HepG2 (cell line): Measurements from ENCODE around the gene TMEM233. TPM values are rescaled to one million over a fixed set of nuclear protein-coding genes. Genes with fewer than 3 reads are reported as not detected.

Experiments
- ATAC-seq: fragments of 200-7000 bp; cut with Tn5 transposase; 3 replicates; pipeline ENCODE4 v1.9.1; 2020; ENCODE audit warnings: mild to moderate bottlenecking, moderate library complexity
- BruUV-seq: library from RNA; stranded (reverse); fragments of 400-500 nt; replicated peaks from 2 replicates; lab custom pipeline; 2021; lab: Mats Ljungman, UMichigan
- CTCF ChIA-PET: fragments of 300-600 bp; formaldehyde crosslinking; extraction: SDS; loops from one replicate; lab custom pipeline; 2021; ENCODE audit warnings: low total read pairs, inconsistent platforms, low intra/inter-chr PET ratio; lab: Yijun Ruan, JAX
- POLR2A ChIA-PET: fragments of 350-600 bp; sonication (Branson Sonifier 250); formaldehyde crosslinking; loops from one replicate; lab custom pipeline; 2020; ENCODE audit warnings: antibody characterized with exemption, inconsistent platforms; lab: Yijun Ruan, JAX
- DNase-seq: peaks from one replicate; pipeline ENCODE4 v3.0.0-alpha.2; 2015; ENCODE audit warnings: low spot score
- FAIRE-seq: peaks from 3 replicates; lab custom pipeline; 2011; peaks lifted over from hg19 to GRCh38; lab: Jason Lieb, UNC
- H2AFZ ChIP-seq: one replicate; pipeline ENCODE4 v1.6.1; 2011; ENCODE audit warnings: low read length, inconsistent platforms
- H3K27ac ChIP-seq: fragments of 300-600 bp; 3 replicates; pipeline ENCODE4 v1.8.0; 2011; ENCODE audit warnings: mixed run types, mild to moderate bottlenecking, mixed read lengths, low read length, inconsistent platforms; ENCODE audit not compliant: insufficient read depth; ENCODE audit errors: extremely low read length
- H3K27me3 ChIP-seq, 2 experiments: fragments of 200-600 bp in 1 of 2; 2 replicates in 1 of 2; 3 replicates in 1 of 2; pipeline versions ENCODE4 v1.6.0 to v1.8.0; 2011; ENCODE audit warnings: low read length in 2 of 2, mild to moderate bottlenecking in 2 of 2, moderate library complexity in 2 of 2, inconsistent platforms in 1 of 2; ENCODE audit not compliant: insufficient read depth in 2 of 2, control insufficient read depth in 1 of 2
- H3K36me3 ChIP-seq, 2 experiments: fragments of 200-600 bp in 1 of 2; replicated peaks in 1 of 2; 2 replicates in 1 of 2; 3 replicates in 1 of 2; pipeline versions ENCODE4 v1.5.1 to v1.8.0; 2011; ENCODE audit warnings: low read length in 2 of 2, inconsistent platforms in 1 of 2; ENCODE audit not compliant: insufficient read depth in 2 of 2, control insufficient read depth in 1 of 2
- H3K4me1 ChIP-seq: 2 replicates; pipeline ENCODE4 v1.5.1; 2012; ENCODE audit warnings: low read length, inconsistent platforms; ENCODE audit not compliant: insufficient read depth
- H3K4me2 ChIP-seq: 2 replicates; pipeline ENCODE4 v1.6.0; 2011; ENCODE audit warnings: low read depth, low read length, inconsistent platforms
- H3K4me3 ChIP-seq, 3 experiments: fragments of 200-600 bp in 1 of 3; sonication (generic), shearing (Covaris generic) in 1 of 3; replicated peaks in 1 of 3; 2 replicates each; pipeline ENCODE4 v1.5.1; 2011 to 2016; ENCODE audit warnings: low read length in 3 of 3, inconsistent platforms in 2 of 3, low read depth in 2 of 3, mild to moderate bottlenecking in 2 of 3, control low read depth in 1 of 3, mixed read lengths in 1 of 3; ENCODE audit not compliant: insufficient read depth in 1 of 3
- H3K79me2 ChIP-seq: one replicate; pipeline ENCODE4 v1.6.1; 2011; ENCODE audit warnings: low read length, inconsistent platforms; ENCODE audit not compliant: insufficient read depth
- H3K9ac ChIP-seq: 2 replicates; pipeline ENCODE4 v1.6.0; 2011; ENCODE audit warnings: mild to moderate bottlenecking, low read depth, low read length, inconsistent platforms; ENCODE audit not compliant: insufficient read depth
- H3K9me3 ChIP-seq: 2 replicates; pipeline ENCODE4 v1.5.1; 2012; ENCODE audit warnings: mild to moderate bottlenecking, low read length
- H4K20me1 ChIP-seq: 2 replicates; pipeline ENCODE4 v1.6.0; 2011; ENCODE audit warnings: inconsistent platforms, mild to moderate bottlenecking, low read length, moderate library complexity; ENCODE audit not compliant: insufficient read depth
- ATF2 ChIP-seq: sonication (generic); formaldehyde crosslinking; IDR thresholded peaks from 2 replicates; pipeline ENCODE4 v1.4.0; 2020; ENCODE audit warnings: missing genetic modification reagents
- CC2D1A ChIP-seq: sonication (generic); formaldehyde crosslinking; IDR thresholded peaks from 2 replicates; pipeline ENCODE4 v1.8.1; 2023; ENCODE audit warnings: mild to moderate bottlenecking, missing genetic modification reagents
- CSRNP2 ChIP-seq: sonication (generic); formaldehyde crosslinking; conservative IDR thresholded peaks from 2 replicates; pipeline ENCODE4 v1.8.0; 2022; ENCODE audit warnings: low read depth, missing genetic modification reagents
- GMEB2 ChIP-seq: IDR thresholded peaks from 2 replicates; pipeline ENCODE4 v1.6.1; 2016; ENCODE audit warnings: missing biosample characterization, missing genetic modification reagents, low read depth
- HES4 ChIP-seq: sonication (generic); formaldehyde crosslinking; IDR thresholded peaks from 2 replicates; pipeline ENCODE4 v1.9.0; 2021; ENCODE audit warnings: mild to moderate bottlenecking, missing genetic modification reagents, borderline replicate concordance
- HOXD1 ChIP-seq: sonication (generic); formaldehyde crosslinking; IDR thresholded peaks from 2 replicates; pipeline ENCODE4 v1.5.0; 2020; ENCODE audit warnings: missing genetic modification reagents
- KDM6A ChIP-seq: IDR thresholded peaks from 2 replicates; pipeline ENCODE4 v1.6.1; 2016; ENCODE audit warnings: low read depth
- NCOR1 ChIP-seq: fragments of 200-600 bp; sonication (generic); IDR thresholded peaks from 2 replicates; pipeline ENCODE4 v1.7.0; 2017; ENCODE audit warnings: antibody characterized with exemption, low read length, borderline replicate concordance
- RBFOX2 ChIP-seq: fragments of 200-400 bp; formaldehyde crosslinking; IDR thresholded peaks from 2 replicates; pipeline ENCODE4 v1.6.1; 2017; ENCODE audit warnings: low read depth, mild to moderate bottlenecking, low read length
- SIX1 ChIP-seq: sonication (generic); formaldehyde crosslinking; IDR thresholded peaks from 2 replicates; pipeline ENCODE4 v1.4.0; 2020; ENCODE audit warnings: missing genetic modification reagents, borderline replicate concordance
- TOE1 ChIP-seq: sonication (generic); formaldehyde crosslinking; IDR thresholded peaks from 2 replicates; pipeline ENCODE4 v1.4.0; 2020; ENCODE audit warnings: mild to moderate bottlenecking, missing genetic modification reagents
- ZBTB26 ChIP-seq: IDR thresholded peaks from 2 replicates; pipeline ENCODE4 v1.6.1; 2016; ENCODE audit warnings: missing compliant biosample characterization, missing genetic modification reagents, borderline replicate concordance
- ZMYM2 ChIP-seq: sonication (generic); formaldehyde crosslinking; IDR thresholded peaks from 2 replicates; pipeline ENCODE4 v1.8.0; 2022; ENCODE audit warnings: mild to moderate bottlenecking, missing genetic modification reagents
- ZNF775 ChIP-seq: sonication (generic); formaldehyde crosslinking; IDR thresholded peaks from 2 replicates; pipeline ENCODE4 v1.4.0; 2020; ENCODE audit warnings: missing genetic modification reagents, mild to moderate bottlenecking, moderate library complexity, borderline replicate concordance
- ZNF784 ChIP-seq: sonication (generic); formaldehyde crosslinking; IDR thresholded peaks from 2 replicates; pipeline ENCODE4 v1.5.1; 2020; ENCODE audit warnings: missing genetic modification reagents, mild to moderate bottlenecking, borderline replicate concordance
- WGBS: methylation state at CpG from one replicate; pipeline ENCODE4 v1.1.6; 2017; ENCODE audit warnings: low lambda C conversion rate; 5-methylcytosine and 5-hydroxymethylcytosine counted together
- in situ Hi-C: cut with HindIII; loops from 2 replicates; pipeline ENCODE4 v1.10.0; 2017; ENCODE audit warnings: low pct_unique_long_range_greater_than_20kb; ENCODE audit not compliant: extremely low pct_ligation_motif_present
- intact Hi-C: fragments of 100-400 bp; cut with micrococcal nuclease; formaldehyde crosslinking; loops from one replicate; pipeline ENCODE4 v1.10.0; 2022; ENCODE audit not compliant: unreplicated experiment
- polyA plus RNA-seq, 8 experiments: library from polyadenylated mRNA; depleted of rRNA in 3 of 8; stranded (reverse) in 7 of 8; unstranded in 1 of 8; fragments of >200 nt; fragmentation: Illumina TruSeq in 4 of 8; extraction: Trizol in 4 of 8; gene quantifications; 2 replicates each; pipeline versions ENCODE4 v1.2.1 to v1.2.3, GENCODE V29; 2011 to 2016; ENCODE audit warnings: low read depth in 4 of 8, missing spikeins in 1 of 8, mixed read lengths in 1 of 8; ENCODE audit not compliant: insufficient read depth in 1 of 8
- total RNA-seq, 5 experiments: library from RNA; depleted of rRNA; stranded (reverse); fragments of >200 nt; fragmentation: Illumina TruSeq; extraction: Trizol; gene quantifications; 2 replicates each; pipeline ENCODE4 v1.2.3, GENCODE V29; 2016; ENCODE audit warnings: low read depth in 1 of 5

TMEM233 gene
- total and polyA plus RNA-seq, 2 of the 13 experiments (the other 11 are each of a cell fraction or from before 2014, with no cell fraction given) = 0.03 TPM; not detected in 1

GRCh38 chr12:119665164-119665929 is 71.8 kb downstream of the TMEM233 start:
- DNase-seq = no peak
- Histone ChIP-seq H3K4me3 (no peak overlapping the region), H3K27ac (no peak overlapping the region), H3K79me2 (peaks cover 8% of the 10 kb centered on the region), H3K36me3 (no peaks in the 10 kb centered on the region; a peak in 1 of 5 replicates), H3K27me3 (no peaks in the 10 kb centered on the region; a peak in 1 of 5 replicates), H4K20me1 (peaks cover 10% of the 10 kb centered on the region), H2AFZ (no peak overlapping the region), H3K4me2 (no peak overlapping the region), H3K4me1 (peaks cover 35% of the 10 kb centered on the region), H3K9ac (no peak overlapping the region), H3K9me3 (no peaks in the 10 kb centered on the region)
- no peak for FAIRE-seq
- ATAC-seq = no peak
- no peak for TF ChIP-seq RBFOX2
- no peak for TF ChIP-seq ZMYM2 (CRISPR knock-in tag)
- TF ChIP-seq ZNF784 (CRISPR knock-in tag) = no peak
- TF ChIP-seq SIX1 (CRISPR knock-in tag) = no peak
- TF ChIP-seq ZBTB26 (CRISPR knock-in tag) = no peak
- no peak for TF ChIP-seq TOE1 (CRISPR knock-in tag)
- no peak for TF ChIP-seq GMEB2 (CRISPR knock-in tag)
- no peak for TF ChIP-seq CSRNP2 (CRISPR knock-in tag)
- TF ChIP-seq NCOR1 = no peak
- TF ChIP-seq KDM6A (CRISPR knock-in tag) = no peak
- TF ChIP-seq ZNF775 (CRISPR knock-in tag) = no peak
- TF ChIP-seq HOXD1 (CRISPR knock-in tag) = no peak
- TF ChIP-seq CC2D1A (CRISPR knock-in tag) = no peak
- TF ChIP-seq ATF2 (CRISPR knock-in tag) = no peak
- no peak for TF ChIP-seq HES4 (CRISPR knock-in tag)
- in situ Hi-C loops = no loop called here
- intact Hi-C loops = no loop called here
- POLR2A ChIA-PET = interaction anchor here (0.6 kb wide), 1 partner anchor 12 kb away, joined by 3 read pairs; no protein-coding TSS in a partner anchor
- CTCF ChIA-PET = no interaction called here
- WGBS = 59% methylated on average over 4 of the region's 4 CpGs
- no TSS peak for BruUV-seq
